Hepatocyte (in vitro differentiated cells): ENCODE data around the gene MAX. TPM values are rescaled to one million over a fixed set of nuclear protein-coding genes. Genes with fewer than 3 reads are reported as not detected.

Experiments used
- DNase-seq: peaks from one replicate; pipeline ENCODE4 v3.0.0-alpha.2; 2016; ENCODE audit warnings: low spot score
- H2AFZ ChIP-seq: fragments of 200-600 bp; sonication (generic); 2 replicates; pipeline ENCODE4 v1.6.0; 2016; ENCODE audit warnings: antibody characterized with exemption, mild to moderate bottlenecking
- H3K27ac ChIP-seq: fragments of 200-600 bp; sonication (generic); 2 replicates; pipeline ENCODE4 v1.5.1; 2016; ENCODE audit warnings: mild to moderate bottlenecking
- H3K27me3 ChIP-seq: fragments of 200-600 bp; sonication (generic); 2 replicates; pipeline ENCODE4 v1.6.1; 2016
- H3K36me3 ChIP-seq: fragments of 200-600 bp; sonication (generic); replicated peaks from 2 replicates; pipeline ENCODE4 v1.5.1; 2016; ENCODE audit warnings: low read depth; ENCODE audit not compliant: insufficient read depth
- H3K4me1 ChIP-seq: fragments of 200-600 bp; sonication (generic); 2 replicates; pipeline ENCODE4 v1.5.1; 2016; ENCODE audit warnings: mild to moderate bottlenecking, moderate library complexity; ENCODE audit not compliant: insufficient read depth
- H3K4me2 ChIP-seq: fragments of 200-600 bp; sonication (generic); 2 replicates; pipeline ENCODE4 v1.6.0; 2016
- H3K4me3 ChIP-seq: fragments of 200-600 bp; sonication (generic); 2 replicates; pipeline ENCODE4 v1.5.1; 2016; ENCODE audit warnings: mild to moderate bottlenecking
- H3K79me2 ChIP-seq: fragments of 200-600 bp; sonication (generic); 2 replicates; pipeline ENCODE4 v1.6.0; 2017; ENCODE audit warnings: mild to moderate bottlenecking
- H3K9me2 ChIP-seq: fragments of 200-600 bp; sonication (generic); replicated peaks from 2 replicates; pipeline ENCODE4 v1.6.0; 2017; ENCODE audit warnings: mild to moderate bottlenecking; ENCODE audit not compliant: insufficient read depth
- H3K9me3 ChIP-seq: fragments of 200-600 bp; sonication (generic); 2 replicates; pipeline ENCODE4 v1.5.1; 2016; ENCODE audit warnings: low read depth, mild to moderate bottlenecking
- H4K20me1 ChIP-seq: fragments of 200-600 bp; sonication (generic); 2 replicates; pipeline ENCODE4 v1.6.0; 2016; ENCODE audit warnings: mild to moderate bottlenecking; ENCODE audit not compliant: insufficient read depth, poor library complexity, severe bottlenecking
- CTCF ChIP-seq: fragments of 200-600 bp; sonication (generic); IDR thresholded peaks from 2 replicates; pipeline ENCODE4 v1.5.1; 2016; ENCODE audit warnings: antibody characterized with exemption, mild to moderate bottlenecking; ENCODE audit not compliant: poor library complexity
- EZH2 ChIP-seq: fragments of 200-600 bp; sonication (generic); IDR thresholded peaks from 2 replicates; pipeline ENCODE4 v1.6.1; 2016; ENCODE audit warnings: antibody characterized with exemption, mild to moderate bottlenecking, borderline replicate concordance
- EZH2phosphoT487 ChIP-seq: fragments of 200-600 bp; sonication (generic); IDR thresholded peaks from one replicate; pipeline ENCODE4 v1.6.1; 2018; ENCODE audit warnings: antibody characterized with exemption, mild to moderate bottlenecking, low read depth, moderate library complexity; ENCODE audit not compliant: unreplicated experiment, severe bottlenecking
- WGBS: methylation state at CpG from one replicate; pipeline ENCODE4 v1.1.6; 2016; ENCODE audit warnings: low lambda C conversion rate; ENCODE audit errors: missing lambda C conversion rate; 5-methylcytosine and 5-hydroxymethylcytosine counted together
- polyA plus RNA-seq: library from polyadenylated mRNA; unstranded; fragments of >200 nt; fragmentation: Nextera tagmentation; extraction: Ambion mirVana; gene quantifications from 2 replicates; pipeline ENCODE4 v1.2.1, GENCODE V29; 2016
- total RNA-seq: library from RNA; depleted of rRNA; stranded (reverse); fragments of >200 nt; gene quantifications from 2 replicates; pipeline ENCODE4 v1.2.3, GENCODE V29; 2014

The MAX gene
- total and polyA plus RNA-seq, 2 experiments from 2014 or later = 53.5 to 86.5 TPM

DNA sequence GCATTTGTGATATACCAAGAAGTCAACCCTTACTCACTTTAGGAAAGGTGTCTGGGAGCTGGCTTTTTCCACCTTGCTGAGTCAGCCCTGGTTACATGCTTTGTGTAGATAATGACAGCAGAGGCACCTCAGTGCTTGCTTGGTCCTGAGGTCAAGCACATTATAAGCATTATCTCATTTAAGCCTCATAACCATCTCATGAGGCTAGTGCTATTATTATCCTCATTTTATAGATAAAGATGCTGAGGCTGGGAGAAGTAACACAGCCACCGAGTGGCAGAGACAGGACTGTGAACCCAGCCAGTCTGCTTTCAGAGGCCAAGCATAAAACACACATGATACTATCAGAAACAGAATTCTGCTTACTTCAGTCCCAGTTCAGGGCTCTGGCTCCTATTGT lies 29.4 kb downstream of the MAX start:
- Histone ChIP-seq H3K4me1 (peaks cover 34% of the 10 kb centered on the region), H4K20me1 (no peaks in the 10 kb centered on the region), H3K79me2 (peaks cover 28% of the 10 kb centered on the region), H3K27me3 (no peaks in the 10 kb centered on the region), H3K27ac (peak overlapping the region; percentile 92), H3K4me3 (no peak overlapping the region), H2AFZ (no peak overlapping the region), H3K9me3 (no peaks in the 10 kb centered on the region), H3K36me3 (no peaks in the 10 kb centered on the region), H3K9me2 (no peaks in the 10 kb centered on the region), H3K4me2 (no peak overlapping the region)
- DNase-seq = peak; percentile 31
- 46% methylated on average over 1 of the region's 1 CpG for WGBS
- TF ChIP-seq CTCF (no peak), EZH2phosphoT487 (no peak), EZH2 (no peak)

DNA sequence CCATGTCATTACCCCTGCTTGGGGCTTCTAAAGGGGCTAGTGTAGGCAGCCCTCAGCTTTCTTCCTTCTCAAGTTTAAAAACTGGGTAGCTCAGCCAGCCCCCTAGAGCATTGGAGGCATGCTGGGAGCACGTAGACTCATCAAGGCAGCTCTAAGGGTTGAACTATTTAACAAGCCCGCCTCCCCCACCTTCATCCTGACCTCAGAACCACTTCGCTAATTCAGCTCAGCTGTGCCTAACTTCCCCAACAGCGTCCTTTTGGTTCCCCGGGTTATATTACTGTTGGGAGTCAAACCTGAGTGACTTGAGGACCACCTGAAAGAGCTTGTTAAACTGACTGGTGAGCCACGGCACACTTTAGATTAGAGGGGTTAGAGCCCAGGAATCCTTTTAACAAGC lies 30.1 kb downstream of the MAX start:
- Histone ChIP-seq H3K9me2 (no peaks in the 10 kb centered on the region), H3K9me3 (no peaks in the 10 kb centered on the region), H3K4me1 (peaks cover 34% of the 10 kb centered on the region), H3K4me3 (no peak overlapping the region), H3K36me3 (no peaks in the 10 kb centered on the region), H3K4me2 (no peak overlapping the region), H3K27ac (peak overlapping the region; percentile 92), H2AFZ (no peak overlapping the region), H4K20me1 (no peaks in the 10 kb centered on the region), H3K79me2 (peaks cover 21% of the 10 kb centered on the region), H3K27me3 (no peaks in the 10 kb centered on the region)
- WGBS = 69% methylated on average over 6 of the region's 6 CpGs
- DNase-seq = no peak
- TF ChIP-seq CTCF (no peak), EZH2phosphoT487 (no peak), EZH2 (no peak)

GRCh38 chr14:65071544-65071943 lies 30.8 kb downstream of the MAX start:
- H3K4me2 ChIP-seq = no peak overlapping the region
- H3K9me2 ChIP-seq = no peaks in the 10 kb centered on the region
- H3K27me3 ChIP-seq = no peaks in the 10 kb centered on the region
- no peaks in the 10 kb centered on the region for H4K20me1 ChIP-seq
- no peak overlapping the region for H3K4me3 ChIP-seq
- H3K79me2 ChIP-seq = peaks cover 19% of the 10 kb centered on the region
- no peak for DNase-seq
- no peaks in the 10 kb centered on the region for H3K36me3 ChIP-seq
- H3K4me1 ChIP-seq = peaks cover 34% of the 10 kb centered on the region
- no peaks in the 10 kb centered on the region for H3K9me3 ChIP-seq
- no peak overlapping the region for H2AFZ ChIP-seq
- WGBS = 99% methylated on average over 3 of the region's 3 CpGs
- H3K27ac ChIP-seq = peak overlapping the region; percentile 92
- no peak for TF ChIP-seq EZH2phosphoT487
- TF ChIP-seq CTCF = no peak

GRCh38 chr14:65070471-65070976 lies 31.8 kb downstream of the MAX start:
- peaks cover 34% of the 10 kb centered on the region for H3K4me1 ChIP-seq
- no peak overlapping the region for H2AFZ ChIP-seq
- no peak overlapping the region for H3K4me3 ChIP-seq
- H3K36me3 ChIP-seq = no peaks in the 10 kb centered on the region
- 83% methylated on average over 12 of the region's 12 CpGs for WGBS
- H3K9me3 ChIP-seq = no peaks in the 10 kb centered on the region
- peak overlapping the region; percentile 57 for H3K27ac ChIP-seq
- H4K20me1 ChIP-seq = no peaks in the 10 kb centered on the region
- H3K27me3 ChIP-seq = no peaks in the 10 kb centered on the region
- peaks cover 15% of the 10 kb centered on the region for H3K79me2 ChIP-seq
- H3K4me2 ChIP-seq = peak overlapping the region; percentile 33
- H3K9me2 ChIP-seq = no peaks in the 10 kb centered on the region
- DNase-seq = peak; percentile 34
- TF ChIP-seq EZH2phosphoT487 (no peak), EZH2 (no peak), CTCF (no peak)
